ENCODE data around the gene CBFA2T3. TPM values are rescaled to one million over a fixed set of nuclear protein-coding genes. Genes with fewer than 3 reads are reported as not detected.

The CBFA2T3 gene
- total and polyA plus RNA-seq, 10 donors, result 8.4 to 59.8 (median 26.3) TPM

DNA sequence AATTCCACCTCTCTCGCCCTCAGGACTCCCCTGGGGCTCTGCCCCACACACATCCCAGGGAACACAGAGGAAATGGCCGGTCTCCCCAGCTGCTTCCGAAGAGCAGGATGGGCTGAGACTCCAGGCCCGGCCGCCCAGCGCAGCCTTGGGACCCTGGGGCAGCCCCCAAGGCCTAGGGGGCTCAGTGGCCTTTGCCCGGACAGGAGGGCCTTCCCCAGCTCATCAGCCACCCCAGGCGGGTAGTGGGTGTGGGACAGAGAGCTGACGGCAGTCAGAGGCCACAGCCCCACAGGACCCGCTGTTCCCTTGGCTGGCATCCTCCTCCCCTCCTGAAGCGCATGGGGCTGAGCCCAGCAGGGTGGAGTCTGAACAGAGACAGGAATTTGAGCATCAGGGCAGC is 6.2 kb upstream of the CBFA2T3 start:
- DNase-seq, result no peak
- no peaks in the 10 kb centered on the region for H3K9me3 ChIP-seq
- no peaks in the 10 kb centered on the region for H3K36me3 ChIP-seq
- TF ChIP-seq, protein P1, sequence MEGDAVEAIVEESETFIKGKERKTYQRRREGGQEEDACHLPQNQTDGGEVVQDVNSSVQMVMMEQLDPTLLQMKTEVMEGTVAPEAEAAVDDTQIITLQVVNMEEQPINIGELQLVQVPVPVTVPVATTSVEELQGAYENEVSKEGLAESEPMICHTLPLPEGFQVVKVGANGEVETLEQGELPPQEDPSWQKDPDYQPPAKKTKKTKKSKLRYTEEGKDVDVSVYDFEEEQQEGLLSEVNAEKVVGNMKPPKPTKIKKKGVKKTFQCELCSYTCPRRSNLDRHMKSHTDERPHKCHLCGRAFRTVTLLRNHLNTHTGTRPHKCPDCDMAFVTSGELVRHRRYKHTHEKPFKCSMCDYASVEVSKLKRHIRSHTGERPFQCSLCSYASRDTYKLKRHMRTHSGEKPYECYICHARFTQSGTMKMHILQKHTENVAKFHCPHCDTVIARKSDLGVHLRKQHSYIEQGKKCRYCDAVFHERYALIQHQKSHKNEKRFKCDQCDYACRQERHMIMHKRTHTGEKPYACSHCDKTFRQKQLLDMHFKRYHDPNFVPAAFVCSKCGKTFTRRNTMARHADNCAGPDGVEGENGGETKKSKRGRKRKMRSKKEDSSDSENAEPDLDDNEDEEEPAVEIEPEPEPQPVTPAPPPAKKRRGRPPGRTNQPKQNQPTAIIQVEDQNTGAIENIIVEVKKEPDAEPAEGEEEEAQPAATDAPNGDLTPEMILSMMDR (IDR thresholded peaks at IDR 0.05 in 8 of 11, conservative IDR thresholded peaks at IDR 0.05 in 3 of 11), result no peak
- no peak for TF ChIP-seq POLR2A (IDR thresholded peaks at IDR 0.05)
- H3K4me1 ChIP-seq, result peaks cover 12 to 78% (median 64%) of the 10 kb centered on the region in 6 donors
- H3K27me3 ChIP-seq (replicated peaks in 1 of 7), result peaks cover 0 to 26% (median 0%) of the 10 kb centered on the region in 7 donors
- intact Hi-C loops (cut with DNase I; ENCODE audit: low total_unique reads), result no loop called here
- WGBS, 5 donors, result 57 to 65% (median 63%) methylated on average over 8 to 11 of the region's 11 CpGs
- peak overlapping the region in 1 of 8 donors; percentile 43 for H3K4me3 ChIP-seq
- peak overlapping the region in 3 of 8 donors; percentile 3 to 63 (median 22) for H3K27ac ChIP-seq

DNA sequence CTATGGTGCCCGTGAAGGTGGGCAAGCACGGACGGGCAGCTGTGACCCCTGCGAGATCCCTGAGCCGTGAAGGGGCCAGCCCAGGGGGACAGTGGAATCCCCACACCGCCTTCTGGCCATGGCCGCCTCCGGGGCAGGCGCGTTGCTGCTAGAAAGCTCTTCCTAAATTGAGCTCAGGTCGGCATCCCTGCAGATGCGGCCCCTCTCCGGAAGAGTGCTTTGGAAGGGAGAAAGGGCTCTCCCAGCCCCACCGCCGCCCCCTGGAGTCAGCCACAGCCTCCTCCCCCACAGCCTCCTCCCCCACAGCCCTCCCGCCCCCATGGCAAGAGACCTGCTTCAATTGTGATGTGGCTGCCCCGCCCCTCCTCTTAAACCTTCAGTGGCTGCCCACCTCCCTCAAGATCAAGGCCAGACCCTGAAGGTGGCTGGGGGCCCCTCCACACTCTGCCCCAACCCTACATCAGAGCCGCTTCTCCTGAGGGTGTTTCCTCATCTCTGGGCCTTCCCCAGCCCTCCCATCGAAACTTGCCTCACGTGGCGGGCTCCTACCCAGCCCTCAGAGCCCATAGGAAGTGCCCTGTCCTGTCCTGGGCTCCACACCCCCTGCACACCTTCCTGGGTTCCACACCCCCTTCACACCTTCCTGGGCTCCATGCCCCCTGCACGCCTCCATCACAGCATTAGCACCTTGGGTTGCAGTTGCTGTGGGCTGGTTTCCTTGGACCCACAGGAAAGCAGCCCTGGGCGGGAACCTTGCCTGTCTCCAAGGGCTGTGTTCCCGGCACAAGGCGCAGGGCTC is 5.5 kb upstream of the CBFA2T3 start:
- Histone ChIP-seq H3K27me3 (replicated peaks in 1 of 7) (peaks cover 0 to 30% (median 0%) of the 10 kb centered on the region in 7 donors), H3K9me3 (no peaks in the 10 kb centered on the region), H3K4me1 (peaks cover 18 to 82% (median 67%) of the 10 kb centered on the region in 6 donors), H3K36me3 (no peaks in the 10 kb centered on the region), H3K27ac (peak overlapping the region in 4 of 8 donors; percentile 3 to 63 (median 22)), H3K4me3 (no peak overlapping the region)
- no peak for DNase-seq
- 65 to 75% (median 67%) methylated on average over 22 to 25 of the region's 25 CpGs for WGBS, 5 donors
- intact Hi-C loops (cut with DNase I; ENCODE audit: low total_unique reads), result no loop called here
- TF ChIP-seq, protein P1 (IDR thresholded peaks at IDR 0.05 in 8 of 11, conservative IDR thresholded peaks at IDR 0.05 in 3 of 11), result no peak
- no peak for TF ChIP-seq POLR2A (IDR thresholded peaks at IDR 0.05)
- no peak for TF ChIP-seq POLR2AphosphoS5 (IDR thresholded peaks at IDR 0.05)

DNA sequence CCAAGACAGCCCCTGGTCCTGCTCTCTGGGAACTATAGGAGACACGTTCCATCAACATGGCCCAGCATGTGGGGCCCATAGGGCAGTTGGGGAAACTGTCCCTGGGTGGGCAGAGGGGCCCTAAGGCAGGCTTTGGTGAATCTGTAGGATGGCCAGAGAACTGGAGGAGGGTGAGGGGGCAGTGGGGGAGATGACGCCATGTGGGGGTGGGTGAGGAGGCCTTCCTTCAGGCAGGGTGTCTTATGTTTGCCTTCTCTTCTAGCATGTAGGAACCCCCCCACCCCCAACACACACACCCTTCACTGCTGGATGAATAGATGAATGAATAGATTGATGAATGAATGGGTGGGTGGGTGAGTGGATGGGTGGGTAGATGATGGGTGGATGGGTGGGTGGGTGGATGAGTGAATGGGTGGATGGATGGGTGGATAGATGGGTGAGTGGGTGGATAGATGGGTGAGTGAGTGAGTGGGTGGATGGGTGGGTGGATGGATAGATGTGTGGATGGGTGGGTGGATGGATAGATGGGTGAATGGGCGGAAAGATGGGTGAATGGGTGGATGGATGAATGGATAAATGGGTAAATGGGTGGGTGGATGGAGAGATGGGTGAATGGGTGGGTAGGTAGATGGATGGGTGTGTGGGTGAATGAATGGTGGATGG is 2.5 kb upstream of the CBFA2T3 start:
- WGBS, 5 donors, result 49 to 77% (median 53%) methylated on average over 3 of the region's 3 CpGs
- Histone ChIP-seq H3K27me3 (replicated peaks in 1 of 7) (peaks cover 0 to 53% (median 0%) of the 10 kb centered on the region in 7 donors), H3K36me3 (no peaks in the 10 kb centered on the region), H3K4me3 (peak overlapping the region in 1 of 8 donors; percentile 81), H3K27ac (peak overlapping the region in 6 of 8 donors; percentile 22 to 87 (median 84)), H3K4me1 (peaks cover 35 to 85% (median 79%) of the 10 kb centered on the region in 6 donors), H3K9me3 (no peaks in the 10 kb centered on the region)
- TF ChIP-seq, protein P1 (IDR thresholded peaks at IDR 0.05 in 8 of 11, conservative IDR thresholded peaks at IDR 0.05 in 3 of 11), result no peak
- TF ChIP-seq POLR2AphosphoS5 (IDR thresholded peaks at IDR 0.05) (no peak), POLR2A (IDR thresholded peaks at IDR 0.05) (no peak)
- intact Hi-C loops (cut with DNase I; ENCODE audit: low total_unique reads), result no loop called here
- no peak for DNase-seq

Data from spleen (tissue), 11 donors.